Ishikawa (cell line): Measurements from ENCODE around the gene PHYKPL.

Experiments
- CEBPB ChIP-seq: IDR thresholded peaks from 2 replicates; pipeline ENCODE4 v1.6.1; 2012
- FOXM1 ChIP-seq: IDR thresholded peaks from 2 replicates; pipeline ENCODE4 v1.6.1; 2012; ENCODE audit warnings: low read depth, borderline replicate concordance
- RAD21 ChIP-seq: IDR thresholded peaks from 2 replicates; pipeline ENCODE4 v1.6.1; 2012; ENCODE audit warnings: low read depth
- REST ChIP-seq: IDR thresholded peaks from 2 replicates; pipeline ENCODE4 v1.6.1; 2012; ENCODE audit warnings: low read depth, mild to moderate bottlenecking
- TAF1 ChIP-seq: IDR thresholded peaks from 2 replicates; pipeline ENCODE4 v1.6.1; 2012; ENCODE audit warnings: low read depth, mild to moderate bottlenecking
- TCF12 ChIP-seq: IDR thresholded peaks from 2 replicates; pipeline ENCODE4 v1.6.1; 2012; ENCODE audit warnings: low read depth

GRCh38 chr5:178222292-178222691 is 10.3 kb downstream of the PHYKPL start:
- no peak for TF ChIP-seq FOXM1
- no peak for TF ChIP-seq RAD21
- TF ChIP-seq CEBPB = no peak
- TF ChIP-seq REST = no peak
- no peak for TF ChIP-seq TAF1
- TF ChIP-seq TCF12 = no peak
